ENCODE data around the gene BTLA.
"Not testable (repeated sequence)": the region's sequence is repeated elsewhere in the genome, so short reads cannot be mapped to it uniquely, and the experiment has no call there.

BTLA gene

GRCh38 chr3:112427123-112427522 lies 72.1 kb downstream of the BTLA start:
- H3K27ac ChIP-seq (ENCODE audit: low read length), result no peak overlapping the region
- H3K27me3 ChIP-seq (ENCODE audit: control insufficient read depth, insufficient read depth, low read length), result no peaks in the 10 kb centered on the region
- no peaks in the 10 kb centered on the region for H3K9me3 ChIP-seq (ENCODE audit: control insufficient read depth, low read depth, low read length)
- no peaks in the 10 kb centered on the region for H3K36me3 ChIP-seq (ENCODE audit: control insufficient read depth, low read depth, low read length)
- H3K4me3 ChIP-seq (ENCODE audit: low read length), result no peak overlapping the region
- H3K9ac ChIP-seq (ENCODE audit: low read length), result no peak overlapping the region
- peaks cover 28% of the 10 kb centered on the region for H3K4me1 ChIP-seq (ENCODE audit: control insufficient read depth, low read depth, low read length)

- Histone ChIP-seq H3K27ac (ENCODE audit: low read length) (no peak overlapping the region), H3K9ac (ENCODE audit: low read length) (no peak overlapping the region), H3K9me3 (ENCODE audit: control insufficient read depth, low read depth, low read length) (no peaks in the 10 kb centered on the region), H3K36me3 (ENCODE audit: control insufficient read depth, low read depth, low read length) (no peaks in the 10 kb centered on the region), H3K27me3 (ENCODE audit: control insufficient read depth, insufficient read depth, low read length) (no peaks in the 10 kb centered on the region), H3K4me1 (ENCODE audit: control insufficient read depth, low read depth, low read length) (peaks cover 28% of the 10 kb centered on the region), H3K4me3 (ENCODE audit: low read length) (peak overlapping the region; percentile 33)
These were observed 73.2 kb downstream of the BTLA start for GRCh38 chr3:112425858-112426750.

GRCh38 chr3:112425382-112425781 lies 73.9 kb downstream of the BTLA start:
- Histone ChIP-seq H3K4me1 (ENCODE audit: control insufficient read depth, low read depth, low read length) (peaks cover 28% of the 10 kb centered on the region), H3K9me3 (ENCODE audit: control insufficient read depth, low read depth, low read length) (no peaks in the 10 kb centered on the region), H3K4me3 (ENCODE audit: low read length) (no peak overlapping the region), H3K36me3 (ENCODE audit: control insufficient read depth, low read depth, low read length) (no peaks in the 10 kb centered on the region), H3K27me3 (ENCODE audit: control insufficient read depth, insufficient read depth, low read length) (no peaks in the 10 kb centered on the region), H3K27ac (ENCODE audit: low read length) (no peak overlapping the region), H3K9ac (ENCODE audit: low read length) (no peak overlapping the region)

- H3K9ac ChIP-seq (ENCODE audit: low read length), result no peak overlapping the region
- no peak overlapping the region for H3K27ac ChIP-seq (ENCODE audit: low read length)
- no peaks in the 10 kb centered on the region for H3K9me3 ChIP-seq (ENCODE audit: control insufficient read depth, low read depth, low read length)
- H3K36me3 ChIP-seq (ENCODE audit: control insufficient read depth, low read depth, low read length), result no peaks in the 10 kb centered on the region
- H3K4me1 ChIP-seq (ENCODE audit: control insufficient read depth, low read depth, low read length), result peaks cover 28% of the 10 kb centered on the region
- H3K27me3 ChIP-seq (ENCODE audit: control insufficient read depth, insufficient read depth, low read length), result no peaks in the 10 kb centered on the region
- H3K4me3 ChIP-seq (ENCODE audit: low read length), result no peak overlapping the region
These were observed 74.9 kb downstream of the BTLA start for GRCh38 chr3:112424394-112424793.

GRCh38 chr3:112422921-112423320 lies 76.4 kb downstream of the BTLA start:
- peak overlapping the region; percentile 70 for H3K4me3 ChIP-seq (ENCODE audit: low read length)

GRCh38 chr3:112418526-112418925 lies 80.7 kb downstream of the BTLA start:
- H3K27me3 ChIP-seq (ENCODE audit: control insufficient read depth, insufficient read depth, low read length); H3K9me3 ChIP-seq (ENCODE audit: control insufficient read depth, low read depth, low read length); H3K27ac ChIP-seq (ENCODE audit: low read length); H3K9ac ChIP-seq (ENCODE audit: low read length): not testable (repeated sequence)
- H3K36me3 ChIP-seq (ENCODE audit: control insufficient read depth, low read depth, low read length), result peaks cover 20% of the 10 kb centered on the region
- peak overlapping the region; percentile 47 for H3K4me3 ChIP-seq (ENCODE audit: low read length)
- H3K4me1 ChIP-seq (ENCODE audit: control insufficient read depth, low read depth, low read length), result peaks cover 13% of the 10 kb centered on the region

More at GRCh38 chr3:112422921-112423320, 76.4 kb downstream of the BTLA start:
- Histone ChIP-seq H3K9ac (ENCODE audit: low read length) (peak overlapping the region; percentile 28), H3K4me1 (ENCODE audit: control insufficient read depth, low read depth, low read length) (peaks cover 31% of the 10 kb centered on the region)
- not testable (repeated sequence) for H3K36me3 ChIP-seq (ENCODE audit: control insufficient read depth, low read depth, low read length); H3K27me3 ChIP-seq (ENCODE audit: control insufficient read depth, insufficient read depth, low read length); H3K9me3 ChIP-seq (ENCODE audit: control insufficient read depth, low read depth, low read length); H3K27ac ChIP-seq (ENCODE audit: low read length)

- H3K27ac ChIP-seq (ENCODE audit: low read length), result peak overlapping the region; percentile 72
- no peaks in the 10 kb centered on the region for H3K9me3 ChIP-seq (ENCODE audit: control insufficient read depth, low read depth, low read length)
- H3K4me1 ChIP-seq (ENCODE audit: control insufficient read depth, low read depth, low read length), result peaks cover 9% of the 10 kb centered on the region
- H3K27me3 ChIP-seq (ENCODE audit: control insufficient read depth, insufficient read depth, low read length), result no peaks in the 10 kb centered on the region
- peak overlapping the region; percentile 19 for H3K9ac ChIP-seq (ENCODE audit: low read length)
- peak overlapping the region; percentile 47 for H3K4me3 ChIP-seq (ENCODE audit: low read length)
- H3K36me3 ChIP-seq (ENCODE audit: control insufficient read depth, low read depth, low read length), result peaks cover 20% of the 10 kb centered on the region
These were observed 81.5 kb downstream of the BTLA start for GRCh38 chr3:112417696-112418318.

- H3K9me3 ChIP-seq (ENCODE audit: control insufficient read depth, low read depth, low read length), result no peaks in the 10 kb centered on the region
- H3K4me1 ChIP-seq (ENCODE audit: control insufficient read depth, low read depth, low read length), result peaks cover 9% of the 10 kb centered on the region
- H3K9ac ChIP-seq (ENCODE audit: low read length), result no peak overlapping the region
- H3K27ac ChIP-seq (ENCODE audit: low read length), result no peak overlapping the region
- no peaks in the 10 kb centered on the region for H3K27me3 ChIP-seq (ENCODE audit: control insufficient read depth, insufficient read depth, low read length)
- peaks cover 20% of the 10 kb centered on the region for H3K36me3 ChIP-seq (ENCODE audit: control insufficient read depth, low read depth, low read length)
- H3K4me3 ChIP-seq (ENCODE audit: low read length), result no peak overlapping the region
These were observed 82.7 kb downstream of the BTLA start for GRCh38 chr3:112416391-112417212.

- no peak overlapping the region for H3K27ac ChIP-seq (ENCODE audit: low read length)
- no peak overlapping the region for H3K4me3 ChIP-seq (ENCODE audit: low read length)
- no peaks in the 10 kb centered on the region for H3K9me3 ChIP-seq (ENCODE audit: control insufficient read depth, low read depth, low read length)
- H3K4me1 ChIP-seq (ENCODE audit: control insufficient read depth, low read depth, low read length), result peaks cover 9% of the 10 kb centered on the region
- no peak overlapping the region for H3K9ac ChIP-seq (ENCODE audit: low read length)
- H3K27me3 ChIP-seq (ENCODE audit: control insufficient read depth, insufficient read depth, low read length), result no peaks in the 10 kb centered on the region
- H3K36me3 ChIP-seq (ENCODE audit: control insufficient read depth, low read depth, low read length), result peaks cover 20% of the 10 kb centered on the region
These were observed 83.9 kb downstream of the BTLA start for GRCh38 chr3:112415390-112415789.
